ENCODE results near the gene ARVCF.

GRCh38 chr22:19963863-19964642 is 52.6 kb downstream of the ARVCF start:
- TF ChIP-seq CTCF (IDR thresholded peaks at IDR 0.05): no peak
- no peak for TF ChIP-seq POLR2A (IDR thresholded peaks at IDR 0.05)
